Keratinocyte (primary cell): Measurements from ENCODE around the gene LRP10.

ENCODE experiments used
- EZH2 ChIP-seq: IDR thresholded peaks from one replicate; pipeline ENCODE4 v1.6.1; 2012; ENCODE audit warnings: inconsistent platforms, mild to moderate bottlenecking, low read length, moderate library complexity
- TF ChIP-seq, protein P1 (sequence below), 3 experiments: IDR thresholded peaks in 1 of 3; conservative IDR thresholded peaks in 1 of 3; optimal IDR thresholded peaks in 1 of 3; 2 replicates in 2 of 3; 3 replicates in 1 of 3; pipeline versions ENCODE3 to v1.5.1; 2011; ENCODE audit warnings: low read length in 3 of 3, mild to moderate bottlenecking in 3 of 3, moderate library complexity in 2 of 3, control low read depth in 1 of 3, inconsistent platforms in 1 of 3; ENCODE audit not compliant: insufficient read depth in 2 of 3; ENCODE audit errors: extremely low read depth in 1 of 3

- TF ChIP-seq, protein P1, sequence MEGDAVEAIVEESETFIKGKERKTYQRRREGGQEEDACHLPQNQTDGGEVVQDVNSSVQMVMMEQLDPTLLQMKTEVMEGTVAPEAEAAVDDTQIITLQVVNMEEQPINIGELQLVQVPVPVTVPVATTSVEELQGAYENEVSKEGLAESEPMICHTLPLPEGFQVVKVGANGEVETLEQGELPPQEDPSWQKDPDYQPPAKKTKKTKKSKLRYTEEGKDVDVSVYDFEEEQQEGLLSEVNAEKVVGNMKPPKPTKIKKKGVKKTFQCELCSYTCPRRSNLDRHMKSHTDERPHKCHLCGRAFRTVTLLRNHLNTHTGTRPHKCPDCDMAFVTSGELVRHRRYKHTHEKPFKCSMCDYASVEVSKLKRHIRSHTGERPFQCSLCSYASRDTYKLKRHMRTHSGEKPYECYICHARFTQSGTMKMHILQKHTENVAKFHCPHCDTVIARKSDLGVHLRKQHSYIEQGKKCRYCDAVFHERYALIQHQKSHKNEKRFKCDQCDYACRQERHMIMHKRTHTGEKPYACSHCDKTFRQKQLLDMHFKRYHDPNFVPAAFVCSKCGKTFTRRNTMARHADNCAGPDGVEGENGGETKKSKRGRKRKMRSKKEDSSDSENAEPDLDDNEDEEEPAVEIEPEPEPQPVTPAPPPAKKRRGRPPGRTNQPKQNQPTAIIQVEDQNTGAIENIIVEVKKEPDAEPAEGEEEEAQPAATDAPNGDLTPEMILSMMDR (optimal IDR thresholded peaks at IDR 0.05 in 1 of 3, IDR thresholded peaks at IDR 0.05 in 1 of 3, conservative IDR thresholded peaks at IDR 0.05 in 1 of 3; ENCODE audit: extremely low read depth in 1 of 3, insufficient read depth in 2 of 3, low read length in 3 of 3) = no peak
- no peak for TF ChIP-seq EZH2
Measured at GRCh38 chr14:22829661-22830442, 41.7 kb upstream of the LRP10 start, which contains the start of gene MRPL52.
